Measurements from ENCODE around the gene CROCC2. TPM values are rescaled to one million over a fixed set of nuclear protein-coding genes. Genes with fewer than 3 reads are reported as not detected.

The CROCC2 gene
- total and polyA plus RNA-seq, 5 donors from 2014 or later = not detected

DNA sequence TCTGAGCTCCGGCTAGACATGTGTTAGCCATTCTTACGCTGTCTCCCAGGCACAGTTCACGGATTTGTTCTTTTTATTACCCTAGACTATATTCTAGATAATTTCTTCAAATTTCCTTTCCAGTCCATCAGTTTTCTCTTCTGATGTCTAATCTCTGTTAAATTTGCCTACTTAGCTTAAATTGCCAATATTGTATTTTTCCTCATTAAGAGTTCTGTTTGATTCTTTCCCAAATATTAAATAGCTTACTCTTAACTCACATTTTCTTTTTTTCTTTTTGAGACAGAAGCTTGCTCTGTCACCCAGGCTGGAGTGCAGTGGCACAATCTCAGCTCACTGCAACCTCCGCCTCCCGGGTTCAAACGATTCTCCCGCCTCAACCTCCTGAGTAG lies 21.2 kb downstream of the CROCC2 start:
- Mint-ChIP-seq H3K27me3 (no peaks in the 10 kb centered on the region), H3K27ac (no peak overlapping the region), H3K36me3 (no peaks in the 10 kb centered on the region), H3K4me3 (no peak overlapping the region), H3K4me1 (peaks cover 0 to 2% (median 1%) of the 10 kb centered on the region in 4 donors), H3K9me3 (peaks cover 0 to 2% (median 0%) of the 10 kb centered on the region in 7 donors)
- Histone ChIP-seq H3K27ac (ENCODE audit: insufficient read depth, low read length, poor library complexity, severe bottlenecking) (no peak overlapping the region), H3K36me3 (ENCODE audit: control insufficient read depth, insufficient read depth, low read length) (no peaks in the 10 kb centered on the region), H3K4me3 (ENCODE audit: low read depth, low read length) (no peak overlapping the region), H3K4me1 (ENCODE audit: control insufficient read depth, insufficient read depth, low read length, poor library complexity, severe bottlenecking) (no peaks in the 10 kb centered on the region), H3K9me3 (ENCODE audit: control insufficient read depth in 2 of 2, low read length in 2 of 2) (no peaks in the 10 kb centered on the region), H3K27me3 (ENCODE audit: control insufficient read depth, insufficient read depth, low read length) (no peaks in the 10 kb centered on the region)
- ATAC-seq (ENCODE audit: low read depth in 2 of 2) = no peak
- no peak for DNase-seq

DNA sequence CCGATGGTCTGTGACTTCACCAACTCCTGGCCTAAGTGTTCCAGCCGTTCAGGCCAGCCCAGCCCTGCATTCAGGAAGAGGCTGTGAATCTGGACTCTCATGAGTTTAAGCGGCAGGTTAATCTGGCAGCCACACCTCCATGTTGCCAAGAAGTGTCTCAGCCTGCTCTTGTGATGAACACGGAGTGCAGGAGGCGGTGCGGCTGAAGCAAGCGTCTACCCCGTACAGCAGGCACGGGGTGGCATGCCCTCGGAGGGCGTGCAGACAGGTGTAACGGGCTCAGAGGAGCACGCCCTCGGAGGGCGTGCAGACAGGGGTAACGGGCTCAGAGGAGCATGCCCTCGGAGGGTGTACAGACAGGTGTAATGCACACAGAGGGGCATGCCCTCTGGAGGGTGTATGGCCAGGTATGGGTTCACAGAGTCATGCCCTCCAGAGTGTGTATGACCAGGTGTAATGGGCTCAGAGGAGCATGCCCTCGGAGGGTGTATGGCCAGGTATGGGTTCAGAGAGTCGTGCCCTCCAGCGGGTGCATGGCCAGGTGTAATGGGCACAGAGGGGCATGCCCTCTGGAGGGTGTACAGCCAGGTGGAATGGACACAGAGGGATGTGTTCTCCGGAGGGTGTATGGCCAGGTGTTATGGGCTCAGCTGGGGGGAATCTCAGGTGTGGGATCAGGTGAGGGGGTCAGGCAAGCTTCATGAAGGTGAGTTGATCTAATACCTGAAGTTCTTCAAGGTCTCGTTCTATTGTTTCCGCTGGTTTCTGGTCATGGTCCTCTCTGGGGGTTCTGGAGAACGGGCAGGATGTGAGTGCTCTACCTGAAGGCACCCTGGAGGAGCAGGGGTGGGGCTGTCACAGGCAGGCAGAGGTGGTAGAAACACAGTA lies 22.6 kb downstream of the CROCC2 start:
- ATAC-seq (ENCODE audit: low read depth in 2 of 2) = peak in 1 of 2 donors; percentile 11
- H3K4me1 Mint-ChIP-seq = peaks cover 0 to 2% (median 1%) of the 10 kb centered on the region in 4 donors

DNA sequence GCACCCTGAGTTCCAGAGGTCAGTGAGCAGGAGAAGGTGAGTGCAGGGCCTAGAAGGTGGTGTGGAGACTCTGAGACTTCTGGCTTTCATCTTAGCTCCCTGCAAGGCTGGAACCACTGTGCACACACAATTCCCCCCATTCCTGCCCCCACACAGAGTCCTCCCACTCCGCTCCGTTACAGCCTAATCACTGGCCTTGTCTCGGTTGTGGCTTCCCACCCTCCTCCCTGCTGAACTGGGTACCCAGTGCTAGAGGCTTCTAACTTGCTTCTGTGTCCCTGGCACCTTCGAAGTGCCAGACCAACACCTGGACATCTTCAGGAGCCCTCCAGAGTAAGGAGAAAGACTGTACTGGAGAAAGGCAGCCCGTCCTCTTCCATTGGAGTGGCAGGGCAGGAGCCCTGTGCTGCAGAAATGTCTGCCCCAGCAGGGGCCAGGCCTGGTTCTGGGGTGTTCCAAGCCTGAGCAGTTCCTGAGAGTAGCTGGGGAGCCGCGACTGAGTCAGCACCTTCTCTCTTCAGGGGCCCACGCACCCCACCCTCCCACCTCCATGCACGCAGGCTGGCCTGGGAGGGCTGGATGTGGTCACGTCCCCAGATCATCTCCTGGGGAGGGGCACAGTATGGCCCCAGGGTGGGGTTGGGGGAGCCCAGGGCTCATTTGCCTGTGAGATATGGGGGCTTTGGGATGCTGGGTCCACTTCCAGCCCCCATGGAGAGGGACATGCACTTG lies 23.4 kb downstream of the CROCC2 start:
- ATAC-seq (ENCODE audit: low read depth in 2 of 2) (no peak), DNase-seq (no peak)
- Histone ChIP-seq H3K27me3 (ENCODE audit: control insufficient read depth, insufficient read depth, low read length) (no peaks in the 10 kb centered on the region), H3K9me3 (ENCODE audit: control insufficient read depth in 2 of 2, low read length in 2 of 2) (no peaks in the 10 kb centered on the region), H3K4me1 (ENCODE audit: control insufficient read depth, insufficient read depth, low read length, poor library complexity, severe bottlenecking) (no peaks in the 10 kb centered on the region), H3K36me3 (ENCODE audit: control insufficient read depth, insufficient read depth, low read length) (no peaks in the 10 kb centered on the region), H3K27ac (ENCODE audit: insufficient read depth, low read length, poor library complexity, severe bottlenecking) (no peak overlapping the region), H3K4me3 (ENCODE audit: low read depth, low read length) (no peak overlapping the region)
- Mint-ChIP-seq H3K4me3 (no peak overlapping the region), H3K4me1 (peaks cover 0 to 2% (median 1%) of the 10 kb centered on the region in 4 donors), H3K36me3 (no peaks in the 10 kb centered on the region), H3K27ac (no peak overlapping the region), H3K9me3 (peaks cover 0 to 2% (median 0%) of the 10 kb centered on the region in 7 donors), H3K27me3 (no peaks in the 10 kb centered on the region)

More for the DNA sequence above, 22.6 kb downstream of the CROCC2 start:
- Histone ChIP-seq H3K36me3 (ENCODE audit: control insufficient read depth, insufficient read depth, low read length) (no peaks in the 10 kb centered on the region), H3K9me3 (ENCODE audit: control insufficient read depth in 2 of 2, low read length in 2 of 2) (no peaks in the 10 kb centered on the region), H3K27me3 (ENCODE audit: control insufficient read depth, insufficient read depth, low read length) (no peaks in the 10 kb centered on the region), H3K27ac (ENCODE audit: insufficient read depth, low read length, poor library complexity, severe bottlenecking) (no peak overlapping the region), H3K4me3 (ENCODE audit: low read depth, low read length) (no peak overlapping the region), H3K4me1 (ENCODE audit: control insufficient read depth, insufficient read depth, low read length, poor library complexity, severe bottlenecking) (no peaks in the 10 kb centered on the region)
- Mint-ChIP-seq H3K27ac (no peak overlapping the region), H3K36me3 (no peaks in the 10 kb centered on the region), H3K9me3 (peaks cover 0 to 2% (median 0%) of the 10 kb centered on the region in 7 donors), H3K4me3 (no peak overlapping the region), H3K27me3 (no peaks in the 10 kb centered on the region)
- DNase-seq = no peak

DNA sequence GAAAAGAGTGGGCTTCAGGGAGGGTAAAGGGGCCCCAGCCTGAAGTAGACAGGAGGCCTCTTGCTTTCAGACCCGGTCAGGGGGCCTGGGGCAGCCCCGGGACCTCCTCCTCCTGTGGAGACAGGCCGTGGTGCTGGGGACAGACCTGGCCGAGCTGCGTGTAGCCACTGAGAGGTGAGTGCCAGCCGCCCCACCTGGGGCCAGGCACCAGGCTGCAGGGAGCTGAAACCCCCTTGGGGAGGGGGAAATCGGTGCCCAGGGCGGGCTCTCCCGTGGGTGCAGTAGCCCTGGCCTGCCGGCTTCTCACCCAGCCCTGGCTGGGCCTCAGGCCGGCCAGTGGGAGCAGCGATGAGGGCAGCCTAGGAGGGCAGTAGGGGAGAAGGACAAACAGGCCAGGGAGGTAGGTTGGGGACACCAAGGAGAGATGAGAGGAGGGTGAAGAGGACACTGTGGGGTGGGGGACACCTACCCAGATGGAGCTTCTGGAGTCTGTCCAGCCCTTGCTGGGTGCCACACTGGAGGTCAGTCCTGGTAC lies 24.0 kb downstream of the CROCC2 start:
- Mint-ChIP-seq H3K4me1 (peaks cover 0 to 2% (median 1%) of the 10 kb centered on the region in 4 donors), H3K36me3 (no peaks in the 10 kb centered on the region), H3K4me3 (no peak overlapping the region), H3K27ac (no peak overlapping the region), H3K27me3 (no peaks in the 10 kb centered on the region), H3K9me3 (peaks cover 0 to 2% (median 0%) of the 10 kb centered on the region in 7 donors)
- DNase-seq (no peak), ATAC-seq (ENCODE audit: low read depth in 2 of 2) (no peak)
- Histone ChIP-seq H3K9me3 (ENCODE audit: control insufficient read depth in 2 of 2, low read length in 2 of 2) (no peaks in the 10 kb centered on the region), H3K36me3 (ENCODE audit: control insufficient read depth, insufficient read depth, low read length) (no peaks in the 10 kb centered on the region), H3K4me3 (ENCODE audit: low read depth, low read length) (no peak overlapping the region), H3K4me1 (ENCODE audit: control insufficient read depth, insufficient read depth, low read length, poor library complexity, severe bottlenecking) (no peaks in the 10 kb centered on the region), H3K27ac (ENCODE audit: insufficient read depth, low read length, poor library complexity, severe bottlenecking) (no peak overlapping the region), H3K27me3 (ENCODE audit: control insufficient read depth, insufficient read depth, low read length) (no peaks in the 10 kb centered on the region)

DNA sequence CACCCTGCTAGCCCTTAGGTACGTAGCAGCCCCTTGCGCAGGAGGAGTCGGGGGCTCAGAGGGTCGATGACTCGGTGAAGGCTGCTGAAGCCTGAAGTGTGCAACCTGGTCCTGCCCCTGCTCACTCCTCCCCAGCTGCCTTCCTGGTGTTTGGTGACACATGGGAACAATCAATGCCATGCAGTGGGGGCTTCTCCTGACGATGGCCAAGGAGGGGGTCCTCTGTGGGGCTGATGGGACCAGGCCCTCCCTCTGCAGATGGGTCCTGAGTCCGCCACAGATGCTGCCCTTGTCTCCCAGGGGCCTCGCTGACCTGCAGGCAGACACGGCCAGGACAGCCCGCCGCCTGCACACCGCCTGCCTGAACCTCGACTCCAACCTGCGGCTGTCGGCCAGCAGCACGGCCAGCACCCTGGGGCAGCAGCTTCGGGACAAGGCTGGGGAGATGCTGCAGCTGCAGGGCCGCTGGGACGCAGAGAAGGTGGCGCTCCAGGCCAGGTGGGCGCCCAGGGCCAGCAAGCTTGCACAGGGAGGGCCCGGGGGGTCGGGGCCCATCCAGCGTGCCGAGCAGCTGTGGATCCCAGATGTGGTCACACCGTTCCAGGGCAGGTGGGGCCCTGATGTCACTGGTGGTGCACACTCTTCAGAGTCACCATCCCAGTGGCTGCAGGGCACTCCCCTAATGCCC lies 24.6 kb downstream of the CROCC2 start:
- Histone ChIP-seq H3K4me3 (ENCODE audit: low read depth, low read length) (no peak overlapping the region), H3K36me3 (ENCODE audit: control insufficient read depth, insufficient read depth, low read length) (no peaks in the 10 kb centered on the region), H3K9me3 (ENCODE audit: control insufficient read depth in 2 of 2, low read length in 2 of 2) (no peaks in the 10 kb centered on the region), H3K27ac (ENCODE audit: insufficient read depth, low read length, poor library complexity, severe bottlenecking) (no peak overlapping the region), H3K27me3 (ENCODE audit: control insufficient read depth, insufficient read depth, low read length) (no peaks in the 10 kb centered on the region), H3K4me1 (ENCODE audit: control insufficient read depth, insufficient read depth, low read length, poor library complexity, severe bottlenecking) (no peaks in the 10 kb centered on the region)
- no peaks in the 10 kb centered on the region for H3K27me3 Mint-ChIP-seq
- peaks cover 0 to 2% (median 1%) of the 10 kb centered on the region in 4 donors for H3K4me1 Mint-ChIP-seq
- H3K4me3 Mint-ChIP-seq = no peak overlapping the region
- ATAC-seq (ENCODE audit: low read depth in 2 of 2) (no peak), DNase-seq (no peak)
- peaks cover 0 to 2% (median 0%) of the 10 kb centered on the region in 7 donors for H3K9me3 Mint-ChIP-seq
- H3K36me3 Mint-ChIP-seq = peaks cover under 1% of the 10 kb centered on the region
- no peak overlapping the region for H3K27ac Mint-ChIP-seq

DNA sequence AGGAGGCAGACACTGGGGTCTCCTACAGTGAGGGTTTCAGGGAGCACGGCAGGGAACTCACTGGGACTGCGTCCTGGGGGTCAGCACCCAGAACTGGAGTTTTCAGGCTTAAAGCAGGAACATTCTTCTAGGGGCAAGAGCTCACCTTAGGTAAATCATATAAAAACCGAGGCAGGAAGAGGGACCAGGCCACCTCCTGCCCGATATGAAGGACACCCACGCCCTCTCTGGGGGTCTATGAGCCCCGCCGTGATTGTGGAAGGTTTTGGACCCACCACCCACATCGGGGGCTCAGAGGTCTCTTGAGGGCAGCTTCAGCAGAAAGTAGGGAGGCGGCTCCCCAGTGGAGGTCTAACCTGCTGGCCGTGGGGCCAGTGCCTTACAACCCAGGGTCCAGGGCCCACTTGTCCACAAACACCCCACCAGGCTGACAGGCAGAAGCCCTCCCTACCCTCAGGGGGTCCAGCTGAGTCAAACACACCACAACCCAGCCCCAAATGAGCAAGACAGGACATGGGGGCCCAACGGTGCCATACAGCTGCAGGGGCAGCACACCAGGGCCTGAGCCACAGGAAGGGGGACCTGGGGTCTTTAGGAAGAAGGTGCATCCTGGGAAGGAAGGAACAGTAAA lies 25.3 kb downstream of the CROCC2 start:
- H3K27ac Mint-ChIP-seq = no peak overlapping the region
- Histone ChIP-seq H3K27me3 (ENCODE audit: control insufficient read depth, insufficient read depth, low read length) (no peaks in the 10 kb centered on the region), H3K4me1 (ENCODE audit: control insufficient read depth, insufficient read depth, low read length, poor library complexity, severe bottlenecking) (no peaks in the 10 kb centered on the region), H3K4me3 (ENCODE audit: low read depth, low read length) (no peak overlapping the region), H3K36me3 (ENCODE audit: control insufficient read depth, insufficient read depth, low read length) (no peaks in the 10 kb centered on the region), H3K27ac (ENCODE audit: insufficient read depth, low read length, poor library complexity, severe bottlenecking) (no peak overlapping the region), H3K9me3 (ENCODE audit: control insufficient read depth in 2 of 2, low read length in 2 of 2) (no peaks in the 10 kb centered on the region)
- no peak for DNase-seq
- H3K4me3 Mint-ChIP-seq = no peak overlapping the region
- no peak for ATAC-seq (ENCODE audit: low read depth in 2 of 2)
- no peaks in the 10 kb centered on the region for H3K27me3 Mint-ChIP-seq
- H3K36me3 Mint-ChIP-seq = peaks cover 3% of the 10 kb centered on the region
- H3K9me3 Mint-ChIP-seq = peaks cover 0 to 7% (median 0%) of the 10 kb centered on the region in 7 donors
- H3K4me1 Mint-ChIP-seq = peaks cover 0 to 2% (median 1%) of the 10 kb centered on the region in 4 donors
